HL-60 (cell line): ENCODE results near the gene GXYLT2.

Experiments used
- DNase-seq, 2 experiments: peaks; one replicate each; pipeline ENCODE4 v3.0.0-alpha.2; 2010 to 2020; ENCODE audit warnings: low read depth in 1 of 2, low spot score in 1 of 2
- H3K27ac ChIP-seq: fragments of 250-450 bp; sonication (Bioruptor Pico); replicated peaks from 2 replicates; pipeline ENCODE4 v1.5.1; 2020; ENCODE audit warnings: mild to moderate bottlenecking, moderate library complexity
- H3K27me3 ChIP-seq: fragments of 250-450 bp; sonication (Bioruptor Pico); 2 replicates; pipeline ENCODE4 v1.5.1; 2021; ENCODE audit warnings: mild to moderate bottlenecking, moderate library complexity; ENCODE audit not compliant: insufficient read depth, poor library complexity, severe bottlenecking
- H3K4me3 ChIP-seq: replicated peaks from 2 replicates; pipeline ENCODE4 v1.5.1; 2011; ENCODE audit warnings: mild to moderate bottlenecking, control low read depth, low read length; ENCODE audit not compliant: insufficient read depth
- GABPA ChIP-seq: IDR thresholded peaks from 2 replicates; pipeline ENCODE4 v1.6.1; 2012; ENCODE audit warnings: low read depth
- POLR2AphosphoS5 ChIP-seq: IDR thresholded peaks from 2 replicates; pipeline ENCODE4 v1.6.1; 2012; ENCODE audit warnings: low read depth
- SPI1 ChIP-seq: IDR thresholded peaks from 2 replicates; pipeline ENCODE4 v1.6.1; 2012; ENCODE audit warnings: low read depth, mild to moderate bottlenecking, borderline replicate concordance
- TF ChIP-seq, protein P1 (sequence below): IDR thresholded peaks from 2 replicates; pipeline ENCODE4 v1.6.1; 2012; ENCODE audit warnings: low read depth; ENCODE audit not compliant: insufficient replicate concordance
- TF ChIP-seq, protein P2 (sequence below): IDR thresholded peaks from one replicate; pipeline ENCODE4 v1.5.1; 2011; ENCODE audit warnings: low read length, control low read depth, inconsistent platforms; ENCODE audit not compliant: insufficient read depth

Gene GXYLT2

DNA sequence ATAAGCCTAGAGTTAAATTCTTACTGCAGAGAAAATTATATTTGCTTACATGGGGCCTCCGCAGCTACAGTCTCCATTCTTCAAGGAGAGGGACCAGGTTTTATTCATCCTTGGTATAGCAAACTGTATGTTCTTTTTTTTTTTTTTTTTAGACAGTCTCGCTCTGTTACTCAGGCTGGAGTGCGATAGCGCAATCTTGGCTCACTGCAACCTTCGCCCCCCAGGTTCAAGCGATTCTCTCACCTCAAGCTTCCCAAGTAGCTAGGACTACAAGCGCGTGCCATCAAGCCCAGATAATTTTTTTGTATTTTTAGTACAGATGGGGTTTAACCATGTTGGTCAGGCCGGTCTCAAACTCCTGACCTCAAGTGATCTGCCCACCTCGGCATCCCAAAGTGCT is 41.7 kb upstream of the GXYLT2 start:
- DNase-seq, result no peak
- TF ChIP-seq, protein P1, sequence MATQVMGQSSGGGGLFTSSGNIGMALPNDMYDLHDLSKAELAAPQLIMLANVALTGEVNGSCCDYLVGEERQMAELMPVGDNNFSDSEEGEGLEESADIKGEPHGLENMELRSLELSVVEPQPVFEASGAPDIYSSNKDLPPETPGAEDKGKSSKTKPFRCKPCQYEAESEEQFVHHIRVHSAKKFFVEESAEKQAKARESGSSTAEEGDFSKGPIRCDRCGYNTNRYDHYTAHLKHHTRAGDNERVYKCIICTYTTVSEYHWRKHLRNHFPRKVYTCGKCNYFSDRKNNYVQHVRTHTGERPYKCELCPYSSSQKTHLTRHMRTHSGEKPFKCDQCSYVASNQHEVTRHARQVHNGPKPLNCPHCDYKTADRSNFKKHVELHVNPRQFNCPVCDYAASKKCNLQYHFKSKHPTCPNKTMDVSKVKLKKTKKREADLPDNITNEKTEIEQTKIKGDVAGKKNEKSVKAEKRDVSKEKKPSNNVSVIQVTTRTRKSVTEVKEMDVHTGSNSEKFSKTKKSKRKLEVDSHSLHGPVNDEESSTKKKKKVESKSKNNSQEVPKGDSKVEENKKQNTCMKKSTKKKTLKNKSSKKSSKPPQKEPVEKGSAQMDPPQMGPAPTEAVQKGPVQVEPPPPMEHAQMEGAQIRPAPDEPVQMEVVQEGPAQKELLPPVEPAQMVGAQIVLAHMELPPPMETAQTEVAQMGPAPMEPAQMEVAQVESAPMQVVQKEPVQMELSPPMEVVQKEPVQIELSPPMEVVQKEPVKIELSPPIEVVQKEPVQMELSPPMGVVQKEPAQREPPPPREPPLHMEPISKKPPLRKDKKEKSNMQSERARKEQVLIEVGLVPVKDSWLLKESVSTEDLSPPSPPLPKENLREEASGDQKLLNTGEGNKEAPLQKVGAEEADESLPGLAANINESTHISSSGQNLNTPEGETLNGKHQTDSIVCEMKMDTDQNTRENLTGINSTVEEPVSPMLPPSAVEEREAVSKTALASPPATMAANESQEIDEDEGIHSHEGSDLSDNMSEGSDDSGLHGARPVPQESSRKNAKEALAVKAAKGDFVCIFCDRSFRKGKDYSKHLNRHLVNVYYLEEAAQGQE, result no peak
- TF ChIP-seq SPI1 (no peak), GABPA (no peak), POLR2AphosphoS5 (no peak)
- TF ChIP-seq, protein P2, sequence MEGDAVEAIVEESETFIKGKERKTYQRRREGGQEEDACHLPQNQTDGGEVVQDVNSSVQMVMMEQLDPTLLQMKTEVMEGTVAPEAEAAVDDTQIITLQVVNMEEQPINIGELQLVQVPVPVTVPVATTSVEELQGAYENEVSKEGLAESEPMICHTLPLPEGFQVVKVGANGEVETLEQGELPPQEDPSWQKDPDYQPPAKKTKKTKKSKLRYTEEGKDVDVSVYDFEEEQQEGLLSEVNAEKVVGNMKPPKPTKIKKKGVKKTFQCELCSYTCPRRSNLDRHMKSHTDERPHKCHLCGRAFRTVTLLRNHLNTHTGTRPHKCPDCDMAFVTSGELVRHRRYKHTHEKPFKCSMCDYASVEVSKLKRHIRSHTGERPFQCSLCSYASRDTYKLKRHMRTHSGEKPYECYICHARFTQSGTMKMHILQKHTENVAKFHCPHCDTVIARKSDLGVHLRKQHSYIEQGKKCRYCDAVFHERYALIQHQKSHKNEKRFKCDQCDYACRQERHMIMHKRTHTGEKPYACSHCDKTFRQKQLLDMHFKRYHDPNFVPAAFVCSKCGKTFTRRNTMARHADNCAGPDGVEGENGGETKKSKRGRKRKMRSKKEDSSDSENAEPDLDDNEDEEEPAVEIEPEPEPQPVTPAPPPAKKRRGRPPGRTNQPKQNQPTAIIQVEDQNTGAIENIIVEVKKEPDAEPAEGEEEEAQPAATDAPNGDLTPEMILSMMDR, result no peak
- H3K4me3 ChIP-seq, result peak overlapping the region; percentile 67
- H3K27me3 ChIP-seq, result no peaks in the 10 kb centered on the region
- H3K27ac ChIP-seq, result peak overlapping the region; percentile 87; the same call in 1 of the 2 replicates

DNA sequence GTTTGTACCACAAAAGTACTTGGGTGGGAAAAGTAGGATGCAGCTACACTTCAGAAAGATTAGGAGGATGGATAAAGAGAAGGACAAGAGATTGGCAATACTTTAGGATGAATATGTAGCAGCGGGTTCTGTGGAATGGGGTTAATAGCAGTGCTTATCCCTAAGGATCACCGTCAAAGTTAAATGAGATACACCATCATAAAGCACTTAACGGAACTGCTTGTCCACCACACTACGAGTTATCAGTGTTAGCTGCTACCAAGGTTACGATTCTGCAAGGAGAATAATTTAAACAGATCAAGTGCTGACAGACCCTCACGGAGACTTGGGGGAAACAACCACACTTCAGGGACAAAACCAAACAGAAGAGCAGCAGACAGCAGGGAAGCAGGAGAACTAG is 40.6 kb upstream of the GXYLT2 start:
- no peak for DNase-seq
- TF ChIP-seq SPI1 (no peak), GABPA (no peak), POLR2AphosphoS5 (no peak)
- TF ChIP-seq, protein P1, result no peak
- TF ChIP-seq, protein P2, result no peak
- H3K27ac ChIP-seq, result peak overlapping the region; percentile 87
- H3K27me3 ChIP-seq, result no peaks in the 10 kb centered on the region
- peak overlapping the region; percentile 67 for H3K4me3 ChIP-seq

DNA sequence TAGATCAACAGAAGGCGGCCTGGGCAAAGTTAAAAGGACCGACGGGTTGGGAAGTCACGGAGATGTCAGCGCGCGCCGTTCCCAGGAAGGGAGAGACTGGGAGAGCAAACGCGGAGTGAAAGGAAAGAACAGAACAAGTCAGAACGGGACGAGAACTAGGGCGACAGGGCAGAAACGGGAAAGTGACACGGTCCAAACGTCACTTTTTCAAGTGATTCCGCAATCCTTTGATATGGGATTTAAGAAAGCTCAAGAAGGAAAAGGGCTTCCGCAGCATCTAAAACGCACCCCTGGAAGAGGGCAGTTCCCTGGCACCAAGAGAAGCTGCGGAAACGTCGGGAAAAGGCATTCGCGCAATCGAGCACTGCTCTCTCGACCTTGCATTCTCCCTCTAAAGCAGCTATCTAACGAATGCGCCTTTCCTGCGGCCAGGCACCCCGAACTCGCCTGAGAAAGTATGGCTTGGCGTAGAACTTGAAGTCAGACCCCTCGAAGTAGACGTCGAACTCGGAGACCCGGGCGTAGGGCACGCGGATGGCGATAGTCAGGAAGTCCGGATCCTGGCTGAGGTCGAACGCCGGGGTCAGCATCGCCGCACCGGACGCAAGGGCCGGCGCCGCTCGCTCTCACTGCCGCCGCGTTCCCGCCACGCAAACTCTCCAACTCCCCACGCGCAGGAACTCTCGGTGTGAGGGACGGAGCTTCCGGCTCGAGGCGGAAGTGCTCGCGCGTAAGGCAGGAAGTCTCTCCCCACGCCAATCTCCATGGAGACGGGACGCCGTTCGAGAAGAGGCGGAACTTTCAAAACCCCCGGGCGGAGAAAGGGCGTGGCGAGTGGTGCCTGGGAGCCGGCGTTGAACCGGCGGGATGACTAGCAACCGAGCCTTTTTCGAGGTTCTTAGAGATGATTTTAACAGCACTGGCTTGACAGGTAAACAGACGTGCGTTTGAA is 39.8 kb upstream of the GXYLT2 start, which contains the start of gene SHQ1:
Gene SHQ1 (minus strand): TSS at position 695 of the 952 bp plus-strand sequence. CDS start 105 bp downstream, at position 590.
- Histone ChIP-seq H3K27me3 (no peaks in the 10 kb centered on the region), H3K27ac (peak within 1 kb of the TSS; percentile 87), H3K4me3 (peak within 1 kb of the TSS; percentile 67)
- DNase-seq, result peak; percentile 93 to 98
- TF ChIP-seq, protein P1, result peak; percentile 36
- TF ChIP-seq GABPA (peak; percentile 89), SPI1 (peak; percentile 84), POLR2AphosphoS5 (no peak)
- TF ChIP-seq, protein P2, result no peak
